ENCODE results near the gene POU2F2. TPM values are rescaled to one million over a fixed set of nuclear protein-coding genes. Genes with fewer than 3 reads are reported as not detected.

Gene POU2F2
- total and polyA plus RNA-seq, 3 donors from 2014 or later: 9.4 to 20.6 (median 13.2) TPM

Small RNA genes within 50 kb of the gene (microRNA-seq; reads per million reads assigned to microRNA genes)
- gene MIR4323 (ENCODE audit: borderline number of aligned reads in 2 of 2, borderline replicate concordance in 1 of 2): 0 reads per million in 2 donors

Small RNA genes within 50 kb of the gene (small RNA-seq; reads per million reads assigned to genes)
- 0 reads per million in 2 donors for gene MIR4323

Other genes with a start within 250 kb of the POU2F2 start
- 10 to 100 TPM; 51.2 to 56.3 TPM for gene ARHGEF1, start 249.3 kb downstream of the POU2F2 start, total RNA-seq
- gene ARHGEF1, start 249.3 kb downstream of the POU2F2 start, polyA plus RNA-seq (ENCODE audit: insufficient read depth, low read depth, low replicate concordance): 33.2 TPM
- gene ERFL, start 204.0 kb downstream of the POU2F2 start, total RNA-seq: 1 to 10 TPM; 2.2 to 2.4 TPM
- 0.78 TPM for gene ERFL, start 204.0 kb downstream of the POU2F2 start, polyA plus RNA-seq (ENCODE audit: insufficient read depth, low read depth, low replicate concordance)
- 100 to 1,000 TPM; 143 to 196 TPM for gene RABAC1, start 173.1 kb downstream of the POU2F2 start, total RNA-seq
- gene RABAC1, start 173.1 kb downstream of the POU2F2 start, polyA plus RNA-seq (ENCODE audit: insufficient read depth, low read depth, low replicate concordance): 182 TPM
- gene ATP1A3, start 138.2 kb downstream of the POU2F2 start, total RNA-seq: 10 to 100 TPM; 30.3 to 60.8 TPM
- gene ATP1A3, start 138.2 kb downstream of the POU2F2 start, polyA plus RNA-seq (ENCODE audit: insufficient read depth, low read depth, low replicate concordance): 87.3 TPM
- 10 to 100 TPM; 43.8 to 87.4 TPM for gene GRIK5, start 62.2 kb downstream of the POU2F2 start, total RNA-seq
- gene GRIK5, start 62.2 kb downstream of the POU2F2 start, polyA plus RNA-seq (ENCODE audit: insufficient read depth, low read depth, low replicate concordance): 31.7 TPM
- gene ZNF574, start 56.3 kb downstream of the POU2F2 start, total RNA-seq: 10 to 100 TPM; 63.2 to 64.8 TPM
- 47.4 TPM for gene ZNF574, start 56.3 kb downstream of the POU2F2 start, polyA plus RNA-seq (ENCODE audit: insufficient read depth, low read depth, low replicate concordance)
- gene DEDD2, start 85.2 kb upstream of the POU2F2 start, total RNA-seq: 10 to 100 TPM; 54.4 to 80.0 TPM
- gene DEDD2, start 85.2 kb upstream of the POU2F2 start, polyA plus RNA-seq (ENCODE audit: insufficient read depth, low read depth, low replicate concordance): 40.7 TPM
- gene ZNF526, start 87.9 kb upstream of the POU2F2 start, total RNA-seq: 10 to 100 TPM; 10.1 to 12.2 TPM
- 10.1 TPM for gene ZNF526, start 87.9 kb upstream of the POU2F2 start, polyA plus RNA-seq (ENCODE audit: insufficient read depth, low read depth, low replicate concordance)
- gene GSK3A, start 110.2 kb upstream of the POU2F2 start, total RNA-seq: 10 to 100 TPM; 54.3 to 64.3 TPM
- gene GSK3A, start 110.2 kb upstream of the POU2F2 start, polyA plus RNA-seq (ENCODE audit: insufficient read depth, low read depth, low replicate concordance): 98.1 TPM
- 100 to 1,000 TPM in 1 of 2 donors, 10 to 100 TPM in 1; 85.4 to 120 TPM for gene ERF, start 122.7 kb upstream of the POU2F2 start, total RNA-seq
- gene ERF, start 122.7 kb upstream of the POU2F2 start, polyA plus RNA-seq (ENCODE audit: insufficient read depth, low read depth, low replicate concordance): 59.6 TPM
- 100 to 1,000 TPM; 163 to 181 TPM for gene CIC, start 136.8 kb upstream of the POU2F2 start, total RNA-seq
- 95.6 TPM for gene CIC, start 136.8 kb upstream of the POU2F2 start, polyA plus RNA-seq (ENCODE audit: insufficient read depth, low read depth, low replicate concordance)
- gene PRR19, start 169.7 kb upstream of the POU2F2 start, total RNA-seq: 10 to 100 TPM; 16.8 to 18.3 TPM
- 37.4 TPM for gene PRR19, start 169.7 kb upstream of the POU2F2 start, polyA plus RNA-seq (ENCODE audit: insufficient read depth, low read depth, low replicate concordance)
- gene PAFAH1B3, start 170.2 kb upstream of the POU2F2 start, total RNA-seq: 10 to 100 TPM; 50.7 to 66.7 TPM
- 45.1 TPM for gene PAFAH1B3, start 170.2 kb upstream of the POU2F2 start, polyA plus RNA-seq (ENCODE audit: insufficient read depth, low read depth, low replicate concordance)
- gene TMEM145, start 180.9 kb upstream of the POU2F2 start, total RNA-seq: 10 to 100 TPM in 1 of 2 donors, 1 to 10 TPM in 1; 7.2 to 12.3 TPM
- 6.9 TPM for gene TMEM145, start 180.9 kb upstream of the POU2F2 start, polyA plus RNA-seq (ENCODE audit: insufficient read depth, low read depth, low replicate concordance)
- 10 to 100 TPM; 26.9 to 27.3 TPM for gene MEGF8, start 193.2 kb upstream of the POU2F2 start, total RNA-seq
- 18.8 TPM for gene MEGF8, start 193.2 kb upstream of the POU2F2 start, polyA plus RNA-seq (ENCODE audit: insufficient read depth, low read depth, low replicate concordance)